ENCODE results near the gene CMIP. TPM values are rescaled to one million over a fixed set of nuclear protein-coding genes. Genes with fewer than 3 reads are reported as not detected.

The CMIP gene
- total RNA-seq, 1 experiment from 2014 or later = 53.6 TPM

DNA sequence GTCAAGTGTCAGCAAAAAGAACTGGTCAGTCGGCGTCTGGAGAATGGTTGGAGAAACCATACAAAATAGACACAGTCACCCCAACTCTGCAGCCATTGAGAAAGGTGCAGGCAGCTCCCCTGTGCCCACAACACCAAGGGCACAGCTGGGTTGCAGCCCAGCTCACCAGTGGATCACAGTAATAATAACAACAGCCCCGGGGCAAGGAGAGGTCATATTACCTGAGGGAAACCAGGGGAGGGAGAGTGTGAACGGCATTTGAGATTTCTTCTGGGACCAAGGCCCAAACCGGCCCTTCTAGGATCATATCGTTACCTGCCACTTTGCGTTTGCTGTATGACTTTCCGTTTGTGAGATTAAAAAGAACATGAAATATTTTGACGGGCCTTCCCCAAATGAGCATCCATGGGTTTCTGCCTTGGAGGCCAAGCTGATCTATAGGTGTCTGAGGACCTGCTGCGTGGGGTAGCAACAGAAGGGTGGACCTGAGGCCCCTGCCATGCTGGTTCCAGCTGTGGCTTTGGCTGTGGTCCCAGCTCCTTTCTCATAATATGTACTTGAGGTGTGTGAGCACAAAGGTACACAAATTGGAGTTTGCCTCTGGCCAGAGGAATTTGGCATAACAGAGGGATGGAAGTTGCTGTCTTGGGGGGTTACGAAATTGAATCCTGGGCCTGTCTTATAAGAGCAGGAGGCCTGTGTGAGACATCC is 154.6 kb downstream of the CMIP start:
- intact Hi-C loops (cut with micrococcal nuclease) = no loop called here
- Mint-ChIP-seq H3K27me3 (ENCODE audit: insufficient read depth, unreplicated experiment) (no peaks in the 10 kb centered on the region), H3K9me3 (ENCODE audit: unreplicated experiment) (no peaks in the 10 kb centered on the region), H3K36me3 (ENCODE audit: insufficient read depth, unreplicated experiment) (peaks cover 26% of the 10 kb centered on the region), H3K4me3 (ENCODE audit: unreplicated experiment) (peak overlapping the region; percentile 35), H3K27ac (ENCODE audit: low read depth, unreplicated experiment) (peak overlapping the region; percentile 88), H3K4me1 (ENCODE audit: insufficient read depth, unreplicated experiment) (peaks cover 45% of the 10 kb centered on the region)
- no TSS peak for BruUV-seq (replicated peaks)
- TF ChIP-seq CTCF (IDR thresholded peaks at IDR 0.05; ENCODE audit: unreplicated experiment) = no peak
- CTCF ChIA-PET = interaction anchor here (0.9 to 1.6 kb wide), 6 partner anchors 12 to 631 kb away, joined by 3 to 7 read pairs (median 3); no protein-coding TSS in a partner anchor
- POLR2A ChIA-PET = interaction anchor here (0.6 to 5.3 kb wide), 9 partner anchors 10 to 105 kb away, joined by 3 to 64 read pairs (median 4); no protein-coding TSS in a partner anchor
- peak; percentile 78 for DNase-seq (ENCODE audit: unreplicated experiment)

- no TSS peak for BruUV-seq (replicated peaks)
- no peak for TF ChIP-seq CTCF (IDR thresholded peaks at IDR 0.05; ENCODE audit: unreplicated experiment)
- peak; percentile 36 for DNase-seq (ENCODE audit: unreplicated experiment)
- peak overlapping the region; percentile 88 for H3K27ac Mint-ChIP-seq (ENCODE audit: low read depth, unreplicated experiment)
- H3K36me3 Mint-ChIP-seq (ENCODE audit: insufficient read depth, unreplicated experiment) = peaks cover 26% of the 10 kb centered on the region
- H3K27me3 Mint-ChIP-seq (ENCODE audit: insufficient read depth, unreplicated experiment) = no peaks in the 10 kb centered on the region
- H3K4me1 Mint-ChIP-seq (ENCODE audit: insufficient read depth, unreplicated experiment) = peaks cover 52% of the 10 kb centered on the region
- H3K4me3 Mint-ChIP-seq (ENCODE audit: unreplicated experiment) = no peak overlapping the region
- intact Hi-C loops (cut with micrococcal nuclease) = loop anchor here (5.0 kb wide), 1 partner anchor 153 kb away; no protein-coding TSS in a partner anchor
- H3K9me3 Mint-ChIP-seq (ENCODE audit: unreplicated experiment) = no peaks in the 10 kb centered on the region
- POLR2A ChIA-PET = interaction anchor here (1.2 to 5.3 kb wide), 5 partner anchors 13 to 77 kb away, joined by 3 to 64 read pairs (median 6); no protein-coding TSS in a partner anchor
- CTCF ChIA-PET = interaction anchor here (1.1 to 1.5 kb wide), 2 partner anchors 18 to 21 kb away, joined by 3 read pairs; no protein-coding TSS in a partner anchor
Observed at GRCh38 chr16:81600275-81600674, 155.7 kb downstream of the CMIP start.

- no TSS peak for BruUV-seq (replicated peaks)
- ChIA-PET CTCF (interaction anchor here (1.0 to 2.6 kb wide), 5 partner anchors 15 to 75 kb away, joined by 3 to 12 read pairs (median 5); no protein-coding TSS in a partner anchor), POLR2A (interaction anchor here (0.6 to 5.3 kb wide), 11 partner anchors 17 to 1973 kb away, joined by 3 to 64 read pairs (median 6); no protein-coding TSS in a partner anchor)
- Mint-ChIP-seq H3K27ac (ENCODE audit: low read depth, unreplicated experiment) (peak overlapping the region; percentile 88), H3K27me3 (ENCODE audit: insufficient read depth, unreplicated experiment) (no peaks in the 10 kb centered on the region), H3K36me3 (ENCODE audit: insufficient read depth, unreplicated experiment) (peaks cover 26% of the 10 kb centered on the region), H3K4me1 (ENCODE audit: insufficient read depth, unreplicated experiment) (peaks cover 58% of the 10 kb centered on the region), H3K9me3 (ENCODE audit: unreplicated experiment) (no peaks in the 10 kb centered on the region), H3K4me3 (ENCODE audit: unreplicated experiment) (no peak overlapping the region)
- intact Hi-C loops (cut with micrococcal nuclease) = loop anchor here (5.0 kb wide), 1 partner anchor 154 kb away; no protein-coding TSS in a partner anchor
- no peak for TF ChIP-seq CTCF (IDR thresholded peaks at IDR 0.05; ENCODE audit: unreplicated experiment)
- DNase-seq (ENCODE audit: unreplicated experiment) = peak; percentile 86
Observed at GRCh38 chr16:81601008-81601428, 156.4 kb downstream of the CMIP start.

- Mint-ChIP-seq H3K4me3 (ENCODE audit: unreplicated experiment) (no peak overlapping the region), H3K36me3 (ENCODE audit: insufficient read depth, unreplicated experiment) (peaks cover 27% of the 10 kb centered on the region), H3K9me3 (ENCODE audit: unreplicated experiment) (no peaks in the 10 kb centered on the region), H3K27me3 (ENCODE audit: insufficient read depth, unreplicated experiment) (no peaks in the 10 kb centered on the region), H3K27ac (ENCODE audit: low read depth, unreplicated experiment) (peak overlapping the region; percentile 88), H3K4me1 (ENCODE audit: insufficient read depth, unreplicated experiment) (peaks cover 62% of the 10 kb centered on the region)
- CTCF ChIA-PET = interaction anchor here (0.7 to 2.6 kb wide), 7 partner anchors 14 to 196 kb away, joined by 3 to 12 read pairs (median 4); no protein-coding TSS in a partner anchor
- TF ChIP-seq CTCF (IDR thresholded peaks at IDR 0.05; ENCODE audit: unreplicated experiment) = no peak
- intact Hi-C loops (cut with micrococcal nuclease) = loop anchor here (5.0 kb wide), 1 partner anchor 154 kb away; no protein-coding TSS in a partner anchor
- POLR2A ChIA-PET = interaction anchor here (0.7 to 5.3 kb wide), 11 partner anchors 16 to 155 kb away, joined by 3 to 64 read pairs (median 6); no protein-coding TSS in a partner anchor
- peak; percentile 61 for DNase-seq (ENCODE audit: unreplicated experiment)
- BruUV-seq (replicated peaks) = TSS peak; percentile 67
Observed at GRCh38 chr16:81601601-81602255, 157.1 kb downstream of the CMIP start.
